GM19238 (cell line): ENCODE measurements around the gene NAV2.

Experiments used
- DNase-seq: peaks from one replicate; pipeline ENCODE4 v3.0.0; 2011; ENCODE audit warnings: low spot score; ENCODE audit not compliant: insufficient read length

Gene NAV2

DNA sequence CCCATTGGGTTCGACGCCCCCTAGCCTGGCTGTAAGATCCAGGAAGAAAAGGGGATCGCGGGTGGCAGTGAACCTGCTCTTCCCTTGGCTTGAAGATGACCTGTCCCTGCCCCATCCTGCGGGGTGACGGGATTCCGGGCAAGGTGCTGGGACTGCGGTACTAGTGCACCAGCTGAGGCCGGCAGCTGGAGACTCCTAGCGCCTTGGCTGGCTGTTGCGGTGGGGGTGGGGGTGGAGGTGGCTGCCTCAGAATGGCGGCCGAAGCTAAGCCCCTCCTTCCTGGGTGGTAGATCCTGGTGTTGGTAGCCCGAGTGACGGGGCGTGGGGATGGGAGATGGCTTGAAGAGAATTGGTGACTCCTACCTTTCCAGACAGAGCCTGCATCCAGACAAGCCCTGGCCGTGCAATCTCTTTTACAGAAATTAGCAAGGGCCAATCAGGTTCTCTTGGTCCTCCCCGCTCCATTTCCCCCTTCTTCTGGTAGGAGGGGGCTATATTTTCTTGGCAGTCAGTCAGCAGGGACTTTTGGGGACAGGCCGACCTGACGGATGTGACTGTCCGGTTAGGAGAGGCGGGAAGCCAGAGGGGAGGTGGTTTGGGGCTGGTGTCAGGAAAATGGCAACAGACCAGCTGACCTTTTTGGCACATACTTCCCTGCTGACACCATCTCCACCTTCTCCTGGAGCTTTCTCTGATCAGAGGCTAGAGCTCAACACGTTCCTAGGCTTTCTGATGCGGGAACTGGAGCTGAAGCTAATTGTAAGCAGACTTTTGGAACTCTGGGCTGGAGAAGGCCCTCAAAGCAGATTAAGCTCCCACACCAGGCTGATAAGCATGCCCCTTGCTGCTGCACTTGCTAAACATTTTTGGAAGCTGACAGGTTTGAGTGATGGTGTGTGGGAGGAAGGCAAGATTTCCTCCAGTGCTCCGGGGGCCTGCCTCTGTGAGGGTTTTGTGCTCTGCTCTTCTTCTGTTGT, 2.0 kb downstream of the NAV2 start:
- DNase-seq, result no peak

- no peak for DNase-seq
Observed at GRCh38 chr11:19715373-19715772, 2.7 kb downstream of the NAV2 start.

- DNase-seq, result no peak
Observed at GRCh38 chr11:19718051-19718450, 5.4 kb downstream of the NAV2 start.

- DNase-seq, result no peak
Observed at GRCh38 chr11:19718951-19719350, 6.3 kb downstream of the NAV2 start.

GRCh38 chr11:19719960-19720359, 7.3 kb downstream of the NAV2 start:
- no peak for DNase-seq

DNA sequence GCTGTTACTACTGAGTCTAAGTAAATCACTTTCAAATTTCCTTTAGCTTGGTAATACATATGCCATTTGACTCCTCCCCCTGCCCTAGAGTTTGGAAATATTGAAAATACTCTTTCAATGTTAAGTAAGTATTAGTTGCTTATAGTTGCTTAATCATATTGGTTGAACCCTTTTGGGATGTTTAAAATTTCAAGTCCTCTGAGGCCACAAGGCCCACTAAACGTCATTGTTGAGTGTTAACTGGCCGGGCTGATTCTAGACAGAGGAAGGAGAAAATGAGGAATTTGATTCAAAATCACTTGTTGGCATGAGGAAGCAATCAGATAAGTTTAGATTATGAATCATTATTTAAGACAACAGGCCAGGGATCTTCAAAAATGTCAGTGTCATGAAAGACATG, 8.5 kb downstream of the NAV2 start:
- DNase-seq, result no peak

- DNase-seq, result no peak
Observed at GRCh38 chr11:19722702-19723101, 10.1 kb downstream of the NAV2 start.

- DNase-seq, result no peak
Observed at GRCh38 chr11:19723572-19724342, 11.1 kb downstream of the NAV2 start.

DNA sequence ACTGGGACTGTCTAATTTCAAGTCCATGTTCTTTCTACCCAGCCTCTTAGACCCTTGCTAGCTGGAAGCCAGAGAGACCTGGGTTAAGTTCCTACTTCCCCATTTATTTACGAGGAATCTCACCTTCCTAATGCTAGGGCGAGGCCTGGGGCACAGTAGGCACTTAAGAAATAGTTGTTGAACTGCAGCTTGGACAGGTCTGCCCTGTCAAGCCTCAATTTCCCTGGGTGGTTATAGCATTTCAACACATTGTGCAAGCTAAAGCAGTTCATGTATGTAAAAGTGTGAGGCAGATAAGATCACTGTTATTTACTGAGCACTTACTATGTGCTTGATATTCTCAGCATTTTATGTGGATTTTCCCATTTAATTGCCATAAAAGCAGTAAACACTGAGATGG, 12.1 kb downstream of the NAV2 start:
- DNase-seq, result no peak

GRCh38 chr11:19725379-19726079, 12.9 kb downstream of the NAV2 start:
- DNase-seq, result no peak

DNA sequence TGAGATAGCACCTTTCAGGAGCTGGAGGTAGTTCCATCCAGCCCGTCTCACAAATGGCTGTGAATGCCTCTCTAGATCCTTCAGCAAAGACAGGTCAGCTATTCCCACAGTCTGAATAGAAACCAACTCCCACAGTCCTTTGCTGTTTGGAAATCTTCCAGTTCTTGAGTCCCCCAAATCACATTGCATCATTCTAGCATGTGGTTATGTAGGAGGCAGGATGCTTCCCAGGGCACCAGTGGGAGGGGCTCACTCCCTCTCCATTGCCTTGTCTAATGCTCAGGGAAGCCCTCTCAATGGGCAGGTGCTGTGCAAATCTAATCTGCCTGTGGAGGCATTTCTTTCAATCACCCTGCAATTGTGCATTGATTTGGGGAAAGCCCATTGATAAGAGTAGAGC, 14.6 kb downstream of the NAV2 start:
- DNase-seq, result no peak

GRCh38 chr11:19728436-19728835, 15.8 kb downstream of the NAV2 start:
- DNase-seq, result no peak

DNA sequence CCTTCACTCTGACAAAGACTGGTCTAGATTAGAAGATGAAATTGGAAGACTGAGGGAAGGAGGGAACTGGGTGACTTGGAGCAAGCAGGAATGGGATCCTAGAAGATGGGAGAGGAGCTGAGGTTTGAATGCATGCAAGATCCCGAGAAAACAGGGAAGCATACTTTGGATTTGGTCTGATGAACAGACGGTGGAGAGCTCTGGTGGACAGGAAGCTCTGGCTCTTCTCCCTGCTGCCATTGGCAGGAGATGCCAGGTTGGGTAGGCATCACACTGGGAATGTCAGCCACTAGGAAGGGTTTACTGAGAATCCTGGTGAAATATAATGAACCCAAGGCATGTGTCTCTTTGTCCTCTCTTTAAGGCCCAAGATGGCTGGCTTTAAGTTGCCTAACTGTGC, 16.5 kb downstream of the NAV2 start:
- DNase-seq, result no peak

DNA sequence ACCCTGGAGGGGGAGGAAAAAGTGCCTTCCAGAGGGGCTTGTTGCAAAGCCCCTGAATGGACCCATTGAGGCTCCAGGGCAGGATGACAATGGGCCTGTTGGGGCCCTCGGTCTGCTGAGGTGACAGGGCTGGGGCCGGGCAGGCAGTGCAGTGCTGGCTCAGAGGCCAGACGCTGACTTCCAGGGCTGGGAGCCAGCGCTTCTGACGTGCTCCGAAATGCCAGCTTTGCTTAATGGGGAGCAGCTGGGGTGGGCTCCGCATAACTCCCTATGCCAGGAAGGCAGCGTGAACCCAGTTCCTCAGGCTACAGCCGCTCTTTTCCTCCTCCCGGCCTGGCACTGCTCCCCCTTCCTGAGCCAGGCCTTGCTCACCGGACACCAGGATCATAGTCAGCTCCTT, 17.7 kb downstream of the NAV2 start:
- no peak for DNase-seq

DNA sequence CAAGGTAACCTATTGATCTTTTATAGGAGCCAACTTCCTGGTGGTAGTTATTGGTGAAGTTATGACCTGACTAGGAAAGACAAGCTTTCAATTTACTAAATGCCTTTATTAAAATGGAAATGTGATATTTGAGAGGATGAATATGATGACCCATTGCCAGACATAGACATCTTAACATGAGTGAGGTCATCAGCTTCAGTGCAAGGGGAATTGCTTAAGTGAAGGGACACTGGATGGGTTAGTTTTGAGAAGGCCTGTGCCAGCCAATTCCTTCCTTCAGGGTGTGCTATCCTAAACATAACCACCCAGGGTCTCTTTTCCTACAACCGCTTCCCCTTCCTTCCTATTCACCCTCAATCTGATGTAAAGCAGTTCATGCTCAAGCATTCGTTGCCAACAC, 21.5 kb downstream of the NAV2 start:
- no peak for DNase-seq

DNA sequence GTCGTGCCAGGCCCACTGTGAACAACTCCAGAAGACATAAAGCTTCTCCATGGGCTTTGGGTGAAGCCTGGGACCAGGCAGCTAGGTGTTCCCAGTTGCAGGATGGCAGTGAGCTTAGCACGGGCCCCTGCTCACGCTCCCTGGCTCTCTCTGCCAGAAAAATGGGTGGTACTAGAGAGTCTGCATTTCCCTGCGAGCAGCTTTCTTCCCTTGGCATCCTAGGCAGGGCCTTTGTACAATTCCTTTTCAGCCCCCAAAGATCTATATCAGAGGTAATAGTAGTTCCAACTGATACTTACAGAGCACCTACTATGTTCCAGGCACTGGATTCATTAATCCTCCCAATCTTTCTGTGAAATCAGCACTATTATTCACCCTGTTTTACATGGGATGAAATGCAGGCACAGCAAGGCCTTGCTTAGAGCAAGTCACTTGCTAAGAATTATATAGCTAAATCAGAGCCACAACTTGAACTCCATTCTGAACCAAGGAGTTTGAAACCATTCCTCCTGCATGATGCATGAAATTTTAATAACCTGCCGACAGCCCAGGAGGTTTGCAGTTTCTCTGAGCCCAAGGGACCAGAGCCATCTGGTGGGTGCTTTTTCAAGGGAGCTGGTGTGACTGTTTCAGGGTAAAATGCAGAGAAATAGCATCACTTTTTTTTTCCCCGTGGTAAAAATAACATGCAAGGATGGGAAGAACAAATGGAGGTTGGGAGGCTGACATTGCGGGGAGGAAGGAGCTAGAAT, 22.7 kb downstream of the NAV2 start:
- DNase-seq, result no peak

GRCh38 chr11:19735909-19736498, 23.4 kb downstream of the NAV2 start:
- DNase-seq, result no peak

- no peak for DNase-seq
Observed at GRCh38 chr11:19736831-19737230, 24.2 kb downstream of the NAV2 start.

GRCh38 chr11:19737575-19737974, 24.9 kb downstream of the NAV2 start:
- no peak for DNase-seq

- no peak for DNase-seq
Observed at GRCh38 chr11:19738124-19738523, 25.5 kb downstream of the NAV2 start.

DNA sequence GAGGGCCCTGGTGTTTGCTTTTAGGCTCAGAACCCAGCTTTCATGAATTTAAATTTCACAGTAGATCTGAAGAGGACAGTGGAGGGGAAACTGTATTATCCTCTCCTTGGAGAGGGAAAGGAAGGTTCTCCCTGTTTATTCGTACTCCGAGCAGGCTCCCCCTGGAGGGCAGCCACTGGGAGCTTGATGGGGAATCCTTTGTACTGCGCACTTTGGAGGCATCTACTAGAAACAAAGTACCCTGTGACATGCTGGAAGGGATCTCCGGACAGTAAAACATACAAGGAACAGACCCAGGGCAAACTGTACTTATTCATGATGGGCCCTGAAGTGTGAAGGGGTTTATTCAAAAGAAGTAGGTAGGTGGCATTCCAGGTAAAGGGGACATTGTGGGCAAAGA, 27.2 kb downstream of the NAV2 start:
- no peak for DNase-seq
